Tibial nerve (tissue), 4 donors: Measurements from ENCODE around the gene FGF23. TPM values are rescaled to one million over a fixed set of nuclear protein-coding genes. Genes with fewer than 3 reads are reported as not detected.

Experiments
- DNase-seq, 2 donors: peaks; one replicate each; pipeline ENCODE4 v3.0.0-alpha.2; 2019; ENCODE audit warnings: low spot score in 2 of 2
- H3K27ac ChIP-seq, 4 donors: fragments of 200-600 bp; sonication (generic) in 3 of 4; one replicate each; pipeline ENCODE4 v1.5.1; 2017 to 2019; ENCODE audit warnings: mild to moderate bottlenecking in 1 of 4
- H3K27me3 ChIP-seq, 2 donors: fragments of 200-600 bp; sonication (generic) in 1 of 2; one replicate each; pipeline versions ENCODE4 v1.5.1 to v1.6.0; 2017 to 2019
- H3K36me3 ChIP-seq, 3 donors: fragments of 200-600 bp; sonication (generic); one replicate each; pipeline ENCODE4 v1.5.1; 2018 to 2019
- H3K4me1 ChIP-seq, 4 donors: fragments of 200-600 bp; sonication (generic) in 3 of 4; one replicate each; pipeline ENCODE4 v1.5.1; 2017 to 2019
- H3K4me3 ChIP-seq, 4 donors: fragments of 200-600 bp; sonication (generic) in 3 of 4; one replicate each; pipeline ENCODE4 v1.5.1; 2017 to 2019; ENCODE audit warnings: mild to moderate bottlenecking in 1 of 4, moderate library complexity in 1 of 4
- H3K9me3 ChIP-seq, 4 donors: fragments of 200-600 bp; sonication (generic) in 3 of 4; one replicate each; pipeline ENCODE4 v1.5.1; 2017 to 2019
- CTCF ChIP-seq, 5 experiments: fragments of 200-600 bp in 3 of 5; fragments of 450-650 bp in 2 of 5; sonication (generic) in 3 of 5; IDR thresholded peaks; one replicate each; pipeline ENCODE4 v1.5.1; 2016 to 2019; ENCODE audit warnings: antibody characterized with exemption in 5 of 5, mild to moderate bottlenecking in 3 of 5, moderate library complexity in 2 of 5
- EP300 ChIP-seq, 2 donors: sonication (generic); formaldehyde crosslinking; IDR thresholded peaks; one replicate each; pipeline ENCODE4 v1.6.1; 2017; ENCODE audit warnings: antibody characterized with exemption in 2 of 2, mild to moderate bottlenecking in 1 of 2
- POLR2A ChIP-seq, 2 donors: fragments of 450-650 bp; IDR thresholded peaks; one replicate each; pipeline ENCODE4 v1.6.1; 2017; ENCODE audit warnings: antibody characterized with exemption in 2 of 2, mild to moderate bottlenecking in 2 of 2, moderate library complexity in 2 of 2
- WGBS, 2 donors: methylation state at CpG; one replicate each; pipeline ENCODE4 v1.1.5; 2018; 5-methylcytosine and 5-hydroxymethylcytosine counted together
- total RNA-seq, 4 donors: library from RNA; depleted of rRNA; stranded (reverse); fragments of >200 nt; gene quantifications; one replicate each; pipeline ENCODE4 v1.1.0, GENCODE V29; 2016

FGF23 gene
- total RNA-seq, 4 donors from 2014 or later: not detected

DNA sequence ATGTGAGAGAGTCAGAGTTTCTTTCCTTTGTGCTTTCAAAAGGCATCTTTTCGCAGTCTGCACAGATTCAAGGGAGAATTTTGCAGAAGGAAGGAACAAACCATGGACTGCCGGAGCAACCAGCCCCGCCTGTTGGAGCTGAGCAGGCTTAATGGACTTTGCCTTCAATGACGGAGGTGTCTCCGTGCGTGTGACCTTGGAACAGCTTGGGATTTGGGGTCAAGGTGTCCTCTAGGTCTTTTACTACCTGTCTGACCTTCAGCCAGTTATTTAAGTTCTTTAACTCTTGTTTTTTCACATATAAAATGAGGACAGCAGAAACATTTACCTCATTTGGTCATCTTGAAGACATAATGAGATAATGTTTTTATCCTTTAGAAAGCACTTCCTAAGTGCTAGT lies 4.1 kb downstream of the FGF23 start:
- DNase-seq: no peak
- H3K27ac ChIP-seq: no peak overlapping the region
- H3K4me3 ChIP-seq: no peak overlapping the region
- no peaks in the 10 kb centered on the region for H3K4me1 ChIP-seq
- no peaks in the 10 kb centered on the region for H3K9me3 ChIP-seq
- TF ChIP-seq CTCF (IDR thresholded peaks at IDR 0.05) (no peak), EP300 (IDR thresholded peaks at IDR 0.05) (no peak), POLR2A (IDR thresholded peaks at IDR 0.05) (no peak)
- H3K36me3 ChIP-seq: no peaks in the 10 kb centered on the region
- no peaks in the 10 kb centered on the region for H3K27me3 ChIP-seq
- 69 to 81% methylated on average over 6 of the region's 6 CpGs for WGBS, 2 donors

GRCh38 chr12:4372653-4373052 lies 6.9 kb downstream of the FGF23 start:
- Histone ChIP-seq H3K36me3 (no peaks in the 10 kb centered on the region), H3K4me1 (no peaks in the 10 kb centered on the region), H3K4me3 (no peak overlapping the region), H3K9me3 (no peaks in the 10 kb centered on the region), H3K27me3 (no peaks in the 10 kb centered on the region), H3K27ac (no peak overlapping the region)
- 97% methylated on average over 2 of the region's 2 CpGs for WGBS, 2 donors
- DNase-seq: no peak
- no peak for TF ChIP-seq POLR2A (IDR thresholded peaks at IDR 0.05)
- no peak for TF ChIP-seq CTCF (IDR thresholded peaks at IDR 0.05)
- TF ChIP-seq EP300 (IDR thresholded peaks at IDR 0.05): no peak

DNA sequence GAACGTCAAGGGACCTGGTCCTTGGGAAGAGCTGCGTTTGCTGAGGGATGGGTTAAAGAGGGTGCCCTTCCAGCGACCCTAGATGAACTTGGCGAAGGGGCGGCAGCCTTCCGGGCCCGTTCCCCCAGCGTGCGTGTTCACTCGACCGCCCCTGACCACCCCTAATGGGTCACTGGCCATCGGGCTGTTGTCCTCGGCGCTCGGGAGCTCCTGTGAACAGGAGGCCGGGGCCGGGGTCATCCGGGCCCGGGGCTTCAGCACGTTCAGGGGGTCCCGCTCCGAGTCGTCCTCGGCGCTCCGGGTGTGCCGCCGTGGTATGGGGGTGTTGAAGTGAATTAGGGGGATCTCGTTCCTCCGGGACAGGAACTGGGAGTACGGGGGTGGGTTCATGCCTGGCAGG lies 9.2 kb downstream of the FGF23 start:
- Histone ChIP-seq H3K36me3 (no peaks in the 10 kb centered on the region), H3K9me3 (no peaks in the 10 kb centered on the region), H3K4me1 (no peaks in the 10 kb centered on the region), H3K27me3 (no peaks in the 10 kb centered on the region), H3K4me3 (no peak overlapping the region), H3K27ac (no peak overlapping the region)
- no peak for DNase-seq
- 89 to 94% methylated on average over 31 of the region's 31 CpGs for WGBS, 2 donors
- TF ChIP-seq CTCF (IDR thresholded peaks at IDR 0.05): no peak
- no peak for TF ChIP-seq EP300 (IDR thresholded peaks at IDR 0.05)
- no peak for TF ChIP-seq POLR2A (IDR thresholded peaks at IDR 0.05)

GRCh38 chr12:4369548-4369947 lies 10.0 kb downstream of the FGF23 start:
- no peaks in the 10 kb centered on the region for H3K36me3 ChIP-seq
- H3K4me1 ChIP-seq: no peaks in the 10 kb centered on the region
- H3K4me3 ChIP-seq: no peak overlapping the region
- H3K9me3 ChIP-seq: no peaks in the 10 kb centered on the region
- no peaks in the 10 kb centered on the region for H3K27me3 ChIP-seq
- 88 to 91% methylated on average over 4 of the region's 4 CpGs for WGBS, 2 donors
- no peak overlapping the region for H3K27ac ChIP-seq
- no peak for DNase-seq
- TF ChIP-seq POLR2A (IDR thresholded peaks at IDR 0.05) (no peak), CTCF (IDR thresholded peaks at IDR 0.05) (no peak), EP300 (IDR thresholded peaks at IDR 0.05) (no peak)

GRCh38 chr12:4366090-4366489 lies 13.4 kb downstream of the FGF23 start:
- Histone ChIP-seq H3K27ac (no peak overlapping the region), H3K36me3 (no peaks in the 10 kb centered on the region), H3K27me3 (no peaks in the 10 kb centered on the region), H3K4me3 (no peak overlapping the region), H3K9me3 (no peaks in the 10 kb centered on the region), H3K4me1 (no peaks in the 10 kb centered on the region)
- 88 to 92% methylated on average over 2 of the region's 2 CpGs for WGBS, 2 donors
- no peak for TF ChIP-seq POLR2A (IDR thresholded peaks at IDR 0.05)
- TF ChIP-seq EP300 (IDR thresholded peaks at IDR 0.05): no peak
- TF ChIP-seq CTCF (IDR thresholded peaks at IDR 0.05): no peak
- no peak for DNase-seq
